HUES6 (cell line): ENCODE results near the gene AATK.
"Not testable (repeated sequence)": the region's sequence is repeated elsewhere in the genome, so short reads cannot be mapped to it uniquely, and the experiment has no call there.

Experiments
- H3K27ac ChIP-seq: 2 replicates; pipeline ENCODE4 v1.7.0; 2013; ENCODE audit warnings: low read depth, mild to moderate bottlenecking, low read length, inconsistent platforms
- H3K27me3 ChIP-seq: 2 replicates; pipeline ENCODE4 v1.6.1; 2013; ENCODE audit warnings: low read length; ENCODE audit not compliant: control insufficient read depth, insufficient read depth
- H3K36me3 ChIP-seq: 2 replicates; pipeline ENCODE4 v1.6.1; 2013; ENCODE audit warnings: low read length; ENCODE audit not compliant: control insufficient read depth, insufficient read depth
- H3K4me1 ChIP-seq: 2 replicates; pipeline ENCODE4 v1.6.1; 2013; ENCODE audit warnings: low read length; ENCODE audit not compliant: control insufficient read depth, insufficient read depth
- H3K4me3 ChIP-seq: 2 replicates; pipeline ENCODE4 v1.5.1; 2013; ENCODE audit warnings: low read depth, low read length
- H3K9ac ChIP-seq: one replicate; pipeline ENCODE4 v1.6.1; 2013; ENCODE audit warnings: mild to moderate bottlenecking, low read length
- H3K9me3 ChIP-seq: 2 replicates; pipeline ENCODE4 v1.6.1; 2013; ENCODE audit warnings: low read depth, low read length; ENCODE audit not compliant: control insufficient read depth, insufficient read depth

Gene AATK

GRCh38 chr17:81083125-81083765 is 82.8 kb downstream of the AATK start:
- Histone ChIP-seq H3K27ac (peak overlapping the region; percentile 37; the same call in 1 of the 2 replicates), H3K9me3 (no peaks in the 10 kb centered on the region), H3K4me1 (0 out of 2 replicates have a peak, but pooled peaks cover 3% of the 10 kb centered on the region), H3K4me3 (no peak overlapping the region), H3K27me3 (no peaks in the 10 kb centered on the region), H3K36me3 (peaks cover 23% of the 10 kb centered on the region), H3K9ac (no peak overlapping the region)

- H3K36me3 ChIP-seq: peaks cover 16% of the 10 kb centered on the region
- no peaks in the 10 kb centered on the region for H3K27me3 ChIP-seq
- H3K9me3 ChIP-seq: no peaks in the 10 kb centered on the region
- H3K9ac ChIP-seq: no peak overlapping the region
- H3K4me1 ChIP-seq: 0 out of 2 replicates have a peak, but pooled peaks cover 3% of the 10 kb centered on the region
- no peak overlapping the region; the same call in 1 of the 2 replicates for H3K27ac ChIP-seq
- no peak overlapping the region for H3K4me3 ChIP-seq
Observed at GRCh38 chr17:81082177-81083073, 83.6 kb downstream of the AATK start.

GRCh38 chr17:81081222-81082176 is 84.5 kb downstream of the AATK start:
- no peaks in the 10 kb centered on the region for H3K9me3 ChIP-seq
- H3K4me1 ChIP-seq: 0 out of 2 replicates have a peak, but pooled peaks cover 3% of the 10 kb centered on the region
- H3K4me3 ChIP-seq: no peak overlapping the region
- no peak overlapping the region for H3K9ac ChIP-seq
- H3K27me3 ChIP-seq: no peaks in the 10 kb centered on the region
- peak overlapping the region; percentile 34; the same call in 1 of the 2 replicates for H3K27ac ChIP-seq
- peaks cover 9% of the 10 kb centered on the region for H3K36me3 ChIP-seq

GRCh38 chr17:81080019-81080418 is 86.0 kb downstream of the AATK start:
- H3K36me3 ChIP-seq: peaks cover 4% of the 10 kb centered on the region
- no peaks in the 10 kb centered on the region for H3K9me3 ChIP-seq
- H3K9ac ChIP-seq: no peak overlapping the region
- H3K4me1 ChIP-seq: peaks cover 6% of the 10 kb centered on the region; the same call in 1 of the 2 replicates
- no peak overlapping the region for H3K27ac ChIP-seq
- no peaks in the 10 kb centered on the region for H3K27me3 ChIP-seq
- no peak overlapping the region for H3K4me3 ChIP-seq

- not testable (repeated sequence) for H3K9me3 ChIP-seq, H3K27me3 ChIP-seq
Observed at GRCh38 chr17:81078026-81078913, 87.8 kb downstream of the AATK start.

GRCh38 chr17:81076141-81076679 is 89.8 kb downstream of the AATK start:
- H3K4me3 ChIP-seq: no peak overlapping the region
- H3K36me3 ChIP-seq: 0 out of 2 replicates have a peak, but pooled peaks cover 2% of the 10 kb centered on the region
- H3K9me3 ChIP-seq: no peaks in the 10 kb centered on the region
- peaks cover 10% of the 10 kb centered on the region; the same call in 1 of the 2 replicates for H3K4me1 ChIP-seq
- H3K27ac ChIP-seq: no peak overlapping the region
- H3K27me3 ChIP-seq: no peaks in the 10 kb centered on the region
- H3K9ac ChIP-seq: no peak overlapping the region

More at GRCh38 chr17:81078026-81078913, 87.8 kb downstream of the AATK start:
- H3K4me1 ChIP-seq, H3K9ac ChIP-seq, H3K27ac ChIP-seq, H3K4me3 ChIP-seq, H3K36me3 ChIP-seq: not testable (repeated sequence)

- Histone ChIP-seq H3K36me3 (0 out of 2 replicates have a peak, but pooled peaks cover 2% of the 10 kb centered on the region), H3K9me3 (no peaks in the 10 kb centered on the region), H3K4me1 (peaks cover 10% of the 10 kb centered on the region; the same call in 1 of the 2 replicates), H3K27ac (no peak overlapping the region), H3K27me3 (no peaks in the 10 kb centered on the region), H3K9ac (no peak overlapping the region), H3K4me3 (no peak overlapping the region)
Observed at GRCh38 chr17:81075307-81075706, 90.7 kb downstream of the AATK start.

GRCh38 chr17:81074875-81075274 is 91.1 kb downstream of the AATK start:
- peaks cover 10% of the 10 kb centered on the region; the same call in 1 of the 2 replicates for H3K4me1 ChIP-seq
- no peaks in the 10 kb centered on the region for H3K9me3 ChIP-seq
- H3K27ac ChIP-seq: 0 out of 2 replicates have a peak overlapping the region, but pooled peaks have one; percentile 44
- no peaks in the 10 kb centered on the region for H3K27me3 ChIP-seq
- H3K4me3 ChIP-seq: no peak overlapping the region
- H3K36me3 ChIP-seq: 0 out of 2 replicates have a peak, but pooled peaks cover 2% of the 10 kb centered on the region
- H3K9ac ChIP-seq: no peak overlapping the region

- H3K4me3 ChIP-seq: no peak overlapping the region
- no peaks in the 10 kb centered on the region for H3K9me3 ChIP-seq
- no peak overlapping the region for H3K27ac ChIP-seq
- H3K9ac ChIP-seq: no peak overlapping the region
- H3K36me3 ChIP-seq: 0 out of 2 replicates have a peak, but pooled peaks cover 2% of the 10 kb centered on the region
- H3K27me3 ChIP-seq: no peaks in the 10 kb centered on the region
- H3K4me1 ChIP-seq: peaks cover 7% of the 10 kb centered on the region; the same call in 1 of the 2 replicates
Observed at GRCh38 chr17:81073967-81074839, 91.8 kb downstream of the AATK start.
